AG04449 (cell line): ENCODE data around the gene GRIP2.
A peak's percentile ranks its signal among the peaks of the same experiment; 100 is the strongest.

Experiments used
- CTCF ChIA-PET: fragments of 350-600 bp; formaldehyde crosslinking; extraction: SDS; loops from one replicate; lab custom pipeline; 2021; ENCODE audit warnings: antibody characterized with exemption; lab: Yijun Ruan, JAX
- POLR2A ChIA-PET: fragments of 400-600, 350-600 bp; formaldehyde crosslinking; extraction: SDS; loops from one replicate; lab custom pipeline; 2020; ENCODE audit warnings: antibody characterized with exemption, inconsistent platforms; lab: Yijun Ruan, JAX
- DNase-seq: peaks from one replicate; pipeline ENCODE4 v3.0.0-alpha.2; 2010; ENCODE audit warnings: low read depth, low spot score
- H3K4me3 ChIP-seq: 2 replicates; pipeline ENCODE4 v1.5.1; 2011; ENCODE audit warnings: low read depth, mild to moderate bottlenecking, control low read depth, low read length
- TF ChIP-seq, protein P1 (sequence below): IDR thresholded peaks from one replicate; pipeline ENCODE4 v1.5.1; 2011; ENCODE audit warnings: mild to moderate bottlenecking, moderate library complexity, low read length, control low read depth, inconsistent platforms; ENCODE audit not compliant: insufficient read depth; ENCODE audit errors: missing control alignments

The GRIP2 gene

DNA sequence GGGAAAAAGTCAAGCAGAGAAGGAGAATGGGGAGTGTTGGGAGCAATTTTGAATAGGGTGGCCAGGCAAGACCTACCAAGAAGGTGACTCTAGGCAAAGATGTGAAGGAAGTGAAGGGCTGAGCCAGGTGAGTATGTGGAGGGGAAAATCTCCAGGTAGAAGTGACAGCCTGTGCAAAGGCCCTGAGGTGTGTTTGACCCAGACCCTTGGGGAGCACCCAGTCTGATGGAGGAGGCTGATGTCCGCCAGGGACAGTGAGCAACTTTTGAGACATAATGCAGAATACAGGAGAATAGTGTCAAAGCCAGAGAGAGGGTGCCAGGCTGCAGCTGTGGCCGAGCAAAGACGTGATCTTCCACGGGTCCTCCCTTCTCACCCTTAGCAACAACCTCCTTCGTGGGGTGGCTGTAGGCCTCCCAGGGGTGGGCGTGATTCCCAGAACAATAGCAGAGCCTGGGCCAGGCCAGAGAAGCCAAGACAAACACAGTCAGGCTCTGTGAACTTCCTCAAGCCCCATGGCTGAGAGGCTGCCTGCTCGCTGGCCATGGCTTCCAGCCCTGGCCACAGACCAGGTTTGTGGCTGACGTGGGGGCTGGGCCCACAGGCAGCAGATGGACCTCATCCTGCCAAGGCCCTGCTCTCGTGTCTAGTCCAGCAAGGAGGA lies 79.7 kb downstream of the GRIP2 start:
- ChIA-PET CTCF (interaction anchor here (0.5 to 14.7 kb wide), 20 partner anchors 8 to 563 kb away, joined by 3 to 303 read pairs (median 4); no protein-coding TSS in a partner anchor), POLR2A (interaction anchor here (1.0 kb wide), 1 partner anchor 250 kb away, joined by 4 read pairs; no protein-coding TSS in a partner anchor)
- DNase-seq = peak; percentile 83
- TF ChIP-seq, protein P1, sequence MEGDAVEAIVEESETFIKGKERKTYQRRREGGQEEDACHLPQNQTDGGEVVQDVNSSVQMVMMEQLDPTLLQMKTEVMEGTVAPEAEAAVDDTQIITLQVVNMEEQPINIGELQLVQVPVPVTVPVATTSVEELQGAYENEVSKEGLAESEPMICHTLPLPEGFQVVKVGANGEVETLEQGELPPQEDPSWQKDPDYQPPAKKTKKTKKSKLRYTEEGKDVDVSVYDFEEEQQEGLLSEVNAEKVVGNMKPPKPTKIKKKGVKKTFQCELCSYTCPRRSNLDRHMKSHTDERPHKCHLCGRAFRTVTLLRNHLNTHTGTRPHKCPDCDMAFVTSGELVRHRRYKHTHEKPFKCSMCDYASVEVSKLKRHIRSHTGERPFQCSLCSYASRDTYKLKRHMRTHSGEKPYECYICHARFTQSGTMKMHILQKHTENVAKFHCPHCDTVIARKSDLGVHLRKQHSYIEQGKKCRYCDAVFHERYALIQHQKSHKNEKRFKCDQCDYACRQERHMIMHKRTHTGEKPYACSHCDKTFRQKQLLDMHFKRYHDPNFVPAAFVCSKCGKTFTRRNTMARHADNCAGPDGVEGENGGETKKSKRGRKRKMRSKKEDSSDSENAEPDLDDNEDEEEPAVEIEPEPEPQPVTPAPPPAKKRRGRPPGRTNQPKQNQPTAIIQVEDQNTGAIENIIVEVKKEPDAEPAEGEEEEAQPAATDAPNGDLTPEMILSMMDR = no peak
- H3K4me3 ChIP-seq = no peak overlapping the region

GRCh38 chr3:14459787-14460186 lies 80.4 kb downstream of the GRIP2 start:
- CTCF ChIA-PET = interaction anchor here (1.1 to 14.7 kb wide), 5 partner anchors 13 to 563 kb away, joined by 3 to 303 read pairs (median 21); no protein-coding TSS in a partner anchor
- TF ChIP-seq, protein P1 = no peak

GRCh38 chr3:14459384-14459783 lies 80.8 kb downstream of the GRIP2 start:
- ChIA-PET POLR2A (no interaction called here), CTCF (interaction anchor here (0.8 to 14.7 kb wide), 6 partner anchors 9 to 563 kb away, joined by 3 to 303 read pairs (median 8); no protein-coding TSS in a partner anchor)
- TF ChIP-seq, protein P1 = no peak
- no peak overlapping the region for H3K4me3 ChIP-seq
- DNase-seq = no peak

More at GRCh38 chr3:14459787-14460186, 80.4 kb downstream of the GRIP2 start:
- POLR2A ChIA-PET = interaction anchor here (1.0 kb wide), 1 partner anchor 249 kb away, joined by 4 read pairs; no protein-coding TSS in a partner anchor
- no peak for DNase-seq
- H3K4me3 ChIP-seq = no peak overlapping the region

GRCh38 chr3:14458434-14459275 lies 81.5 kb downstream of the GRIP2 start:
- ChIA-PET POLR2A (interaction anchor here (1.0 kb wide), 1 partner anchor 56 kb away, joined by 4 read pairs; the partner anchor contains the start of gene SLC6A6), CTCF (interaction anchor here (0.8 to 14.7 kb wide), 9 partner anchors 10 to 562 kb away, joined by 3 to 303 read pairs (median 5); no protein-coding TSS in a partner anchor)
- no peak for DNase-seq
- no peak overlapping the region for H3K4me3 ChIP-seq
- TF ChIP-seq, protein P1 = no peak

- TF ChIP-seq, protein P1 = no peak
- DNase-seq = no peak
- no peak overlapping the region for H3K4me3 ChIP-seq
- POLR2A ChIA-PET = interaction anchor here (1.0 kb wide), 1 partner anchor 56 kb away, joined by 4 read pairs; the partner anchor contains the start of gene SLC6A6
- CTCF ChIA-PET = interaction anchor here (0.8 to 14.7 kb wide), 8 partner anchors 10 to 561 kb away, joined by 3 to 303 read pairs (median 8); no protein-coding TSS in a partner anchor
Observed at GRCh38 chr3:14457999-14458398, 82.1 kb downstream of the GRIP2 start.
